Measurements from ENCODE around the gene LIN52. TPM values are rescaled to one million over a fixed set of nuclear protein-coding genes. Genes with fewer than 3 reads are reported as not detected.

LIN52 gene
- total and polyA plus RNA-seq, 9 of the 15 experiments (the other 6 are each of a cell fraction or from before 2014, with no cell fraction given) = 4.6 to 11.8 (median 9.2) TPM

DNA sequence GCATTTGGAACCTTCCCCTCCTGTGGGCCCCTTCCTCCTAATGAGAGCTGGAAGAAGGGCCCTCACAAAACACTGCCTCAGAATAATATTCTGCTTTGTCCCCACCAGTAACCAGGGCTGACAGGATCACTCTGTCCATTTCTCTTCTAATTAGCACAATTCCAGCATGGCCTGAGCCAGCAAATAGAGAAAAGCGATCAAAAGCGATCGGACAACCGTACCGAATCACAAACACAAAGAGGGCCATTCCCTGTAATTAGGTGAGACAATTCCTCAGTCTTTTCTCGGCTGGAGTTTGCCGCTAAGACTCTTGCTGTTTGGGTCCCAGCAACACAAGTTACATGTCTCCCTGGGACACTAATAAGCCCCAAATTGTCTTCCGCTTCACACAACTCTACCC is 118.9 kb downstream of the LIN52 start:
- no peaks in the 10 kb centered on the region for H3K9me1 ChIP-seq (ENCODE audit: control insufficient read depth, insufficient read depth, low read length)
- intact Hi-C loops (cut with micrococcal nuclease) = no loop called here
- H3K9ac ChIP-seq (ENCODE audit: insufficient read depth in 1 of 2, low read depth in 2 of 2, low read length in 2 of 2) = no peak overlapping the region
- in situ Hi-C loops (cut with MboI) = no loop called here
- no peak overlapping the region for H3K27ac ChIP-seq (ENCODE audit: extremely low read depth, low read depth, low read length)
- CTCF ChIA-PET (ENCODE audit: low intra/inter-chr PET ratio) = no interaction called here
- H3K79me2 ChIP-seq (ENCODE audit: control insufficient read depth, insufficient read depth, low read length) = no peaks in the 10 kb centered on the region
- FAIRE-seq = no peak
- H3K36me3 ChIP-seq (ENCODE audit: control insufficient read depth, insufficient read depth, low read length) = peaks cover 7% of the 10 kb centered on the region; the same call in 1 of the 3 replicates
- POLR2A ChIA-PET = interaction anchor here (0.8 kb wide), 1 partner anchor 13 kb away, joined by 3 read pairs; no protein-coding TSS in a partner anchor
- H3K27me3 ChIP-seq (ENCODE audit: control insufficient read depth in 2 of 2, insufficient read depth in 2 of 2, low read length in 2 of 2) = no peaks in the 10 kb centered on the region
- no peaks in the 10 kb centered on the region for H3K9me3 ChIP-seq (replicated peaks; ENCODE audit: control insufficient read depth, insufficient read depth, low read depth, low read length)
- TF ChIP-seq ZNF444 (CRISPR knock-in tag; IDR thresholded peaks at IDR 0.05) (no peak), SUPT5H (IDR thresholded peaks at IDR 0.05) (no peak), TCF3 (CRISPR knock-in tag; IDR thresholded peaks at IDR 0.05) (no peak), ELF1 (tag; IDR thresholded peaks at IDR 0.05) (no peak), PYGO2 (tag; IDR thresholded peaks at IDR 0.05) (no peak), ADNP (tag; IDR thresholded peaks at IDR 0.05) (no peak), ARID1B (IDR thresholded peaks at IDR 0.05) (no peak)
- TF ChIP-seq, protein P1, sequence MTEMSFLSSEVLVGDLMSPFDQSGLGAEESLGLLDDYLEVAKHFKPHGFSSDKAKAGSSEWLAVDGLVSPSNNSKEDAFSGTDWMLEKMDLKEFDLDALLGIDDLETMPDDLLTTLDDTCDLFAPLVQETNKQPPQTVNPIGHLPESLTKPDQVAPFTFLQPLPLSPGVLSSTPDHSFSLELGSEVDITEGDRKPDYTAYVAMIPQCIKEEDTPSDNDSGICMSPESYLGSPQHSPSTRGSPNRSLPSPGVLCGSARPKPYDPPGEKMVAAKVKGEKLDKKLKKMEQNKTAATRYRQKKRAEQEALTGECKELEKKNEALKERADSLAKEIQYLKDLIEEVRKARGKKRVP (CRISPR knock-in tag; IDR thresholded peaks at IDR 0.05) = no peak
- H3K4me3 ChIP-seq = no peak overlapping the region
- DNase-seq (ENCODE audit: extremely low read depth in 1 of 4, low spot score in 3 of 4) = no peak
- H2AFZ ChIP-seq (ENCODE audit: low read depth, low read length) = no peak overlapping the region
- ATAC-seq = no peak
- BruUV-seq (replicated peaks) = no TSS peak
- H3K4me1 ChIP-seq (replicated peaks in 1 of 2; ENCODE audit: control insufficient read depth in 2 of 2, insufficient read depth in 2 of 2, low read length in 2 of 2) = no peaks in the 10 kb centered on the region; a peak in 1 of 5 replicates
- no peak overlapping the region for H3K4me2 ChIP-seq (ENCODE audit: insufficient read depth, low read length)
- 93% methylated on average over 6 of the region's 8 CpGs for WGBS (ENCODE audit: insufficient coverage, low coverage, missing lambda C conversion rate)
- 0 out of 2 replicates have a peak, but pooled peaks cover 4% of the 10 kb centered on the region for H4K20me1 ChIP-seq (replicated peaks; ENCODE audit: control insufficient read depth, insufficient read depth, low read length)
